ENCODE measurements around the gene OCA2.

OCA2 gene

DNA sequence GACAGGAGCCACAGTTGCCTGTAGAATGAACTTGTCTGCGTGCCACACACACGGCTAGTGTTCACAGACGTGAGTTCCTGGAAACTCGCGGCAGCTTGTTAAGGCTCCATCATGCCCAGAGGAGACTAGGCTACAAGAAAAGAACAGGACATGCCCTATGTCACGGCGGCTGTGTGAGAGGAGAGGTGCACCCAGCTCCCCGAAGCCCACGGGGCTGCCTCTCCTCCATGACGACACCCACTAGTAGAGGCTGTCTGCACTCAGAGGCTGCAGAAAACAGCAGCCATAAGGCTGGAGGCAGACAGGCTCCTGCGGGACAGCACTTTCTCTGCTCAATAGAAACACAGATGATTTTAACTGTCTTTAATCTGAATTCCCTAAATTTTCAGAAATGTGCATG, 19.0 kb upstream of the OCA2 start:
- DNase-seq (ENCODE audit: low read depth) = no peak
- TF ChIP-seq, protein P1, sequence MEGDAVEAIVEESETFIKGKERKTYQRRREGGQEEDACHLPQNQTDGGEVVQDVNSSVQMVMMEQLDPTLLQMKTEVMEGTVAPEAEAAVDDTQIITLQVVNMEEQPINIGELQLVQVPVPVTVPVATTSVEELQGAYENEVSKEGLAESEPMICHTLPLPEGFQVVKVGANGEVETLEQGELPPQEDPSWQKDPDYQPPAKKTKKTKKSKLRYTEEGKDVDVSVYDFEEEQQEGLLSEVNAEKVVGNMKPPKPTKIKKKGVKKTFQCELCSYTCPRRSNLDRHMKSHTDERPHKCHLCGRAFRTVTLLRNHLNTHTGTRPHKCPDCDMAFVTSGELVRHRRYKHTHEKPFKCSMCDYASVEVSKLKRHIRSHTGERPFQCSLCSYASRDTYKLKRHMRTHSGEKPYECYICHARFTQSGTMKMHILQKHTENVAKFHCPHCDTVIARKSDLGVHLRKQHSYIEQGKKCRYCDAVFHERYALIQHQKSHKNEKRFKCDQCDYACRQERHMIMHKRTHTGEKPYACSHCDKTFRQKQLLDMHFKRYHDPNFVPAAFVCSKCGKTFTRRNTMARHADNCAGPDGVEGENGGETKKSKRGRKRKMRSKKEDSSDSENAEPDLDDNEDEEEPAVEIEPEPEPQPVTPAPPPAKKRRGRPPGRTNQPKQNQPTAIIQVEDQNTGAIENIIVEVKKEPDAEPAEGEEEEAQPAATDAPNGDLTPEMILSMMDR (IDR thresholded peaks at IDR 0.05; ENCODE audit: control insufficient read depth, extremely low read depth, insufficient read depth) = no peak
- no peak overlapping the region for H3K4me3 ChIP-seq (ENCODE audit: low read depth, low read length)

DNA sequence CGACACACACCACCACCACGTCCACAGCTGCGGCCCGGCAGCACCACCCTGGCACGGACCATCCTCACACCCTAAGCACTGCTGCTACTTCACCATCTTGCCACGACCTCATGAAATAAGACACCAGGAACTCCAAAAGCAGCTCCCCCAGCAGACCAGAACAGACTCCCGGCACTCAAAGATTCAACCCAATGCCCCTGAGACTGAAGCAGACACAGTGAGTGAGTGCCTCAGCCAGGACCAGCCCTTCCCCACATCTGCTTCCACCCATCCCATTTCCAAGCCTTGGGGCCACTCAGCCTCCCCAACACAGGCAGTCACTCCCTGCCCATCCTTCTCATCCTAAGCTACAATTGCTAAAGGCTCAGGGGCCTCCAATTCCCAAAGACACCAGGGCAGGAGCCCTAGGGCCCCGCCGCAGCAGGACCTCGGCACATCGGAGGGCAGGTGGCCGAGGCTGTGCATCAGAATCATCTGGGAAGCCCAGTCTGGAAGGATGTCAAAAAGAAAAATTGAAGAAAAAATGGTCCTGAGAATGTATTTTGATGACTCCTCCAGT, 18.4 kb upstream of the OCA2 start:
- no peak overlapping the region for H3K4me3 ChIP-seq (ENCODE audit: low read depth, low read length)
- no peak for DNase-seq (ENCODE audit: low read depth)
- TF ChIP-seq, protein P1 (IDR thresholded peaks at IDR 0.05; ENCODE audit: control insufficient read depth, extremely low read depth, insufficient read depth) = no peak

DNA sequence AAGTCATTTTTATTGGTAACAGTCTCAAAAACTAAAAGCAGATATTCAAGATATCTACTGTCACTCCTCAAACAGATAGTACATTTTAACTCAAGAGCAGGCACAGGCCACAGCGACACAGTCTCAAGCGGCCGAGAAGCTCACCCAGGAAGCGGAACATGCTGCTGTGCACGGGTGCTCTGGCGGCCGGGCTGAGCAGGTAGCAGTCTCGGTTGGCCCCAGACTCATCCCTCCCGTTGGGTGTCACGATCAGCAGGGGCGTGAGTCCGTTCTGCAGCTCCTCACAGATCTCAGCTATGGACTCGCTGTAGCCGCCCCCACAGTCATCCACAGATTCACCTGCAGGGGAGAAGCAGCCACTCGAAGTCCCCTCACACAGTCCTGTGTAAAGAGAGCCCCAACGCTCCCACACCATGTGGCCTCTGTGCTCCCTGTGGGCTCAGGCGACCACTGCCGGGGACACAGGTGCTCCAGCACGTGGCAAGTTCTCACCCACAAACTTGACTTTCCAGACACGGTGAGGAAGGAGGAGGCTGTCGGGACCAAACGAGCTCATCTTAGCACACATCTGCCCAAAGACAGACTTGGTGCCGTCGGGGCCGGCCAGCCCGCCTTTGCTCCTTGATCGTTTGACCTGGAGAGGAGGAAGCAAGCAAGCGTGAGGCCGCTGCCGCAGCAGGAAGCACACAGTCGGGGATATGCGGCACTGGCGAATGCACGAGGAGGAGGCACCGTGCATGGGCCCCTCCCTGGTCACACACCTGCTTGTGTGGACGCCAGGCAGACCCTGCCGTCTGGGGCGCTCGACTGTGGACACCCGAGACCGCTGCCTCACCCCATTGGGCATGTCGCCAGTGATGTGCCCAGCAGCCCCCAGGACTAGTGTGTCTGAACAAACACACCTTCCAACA, 17.7 kb upstream of the OCA2 start:
- no peak overlapping the region for H3K4me3 ChIP-seq (ENCODE audit: low read depth, low read length)
- TF ChIP-seq, protein P1 (IDR thresholded peaks at IDR 0.05; ENCODE audit: control insufficient read depth, extremely low read depth, insufficient read depth) = no peak
- no peak for DNase-seq (ENCODE audit: low read depth)

GRCh38 chr15:28115871-28116270, 16.8 kb upstream of the OCA2 start:
- no peak overlapping the region for H3K4me3 ChIP-seq (ENCODE audit: low read depth, low read length)
- TF ChIP-seq, protein P1 (IDR thresholded peaks at IDR 0.05; ENCODE audit: control insufficient read depth, extremely low read depth, insufficient read depth) = no peak
- no peak for DNase-seq (ENCODE audit: low read depth)

DNA sequence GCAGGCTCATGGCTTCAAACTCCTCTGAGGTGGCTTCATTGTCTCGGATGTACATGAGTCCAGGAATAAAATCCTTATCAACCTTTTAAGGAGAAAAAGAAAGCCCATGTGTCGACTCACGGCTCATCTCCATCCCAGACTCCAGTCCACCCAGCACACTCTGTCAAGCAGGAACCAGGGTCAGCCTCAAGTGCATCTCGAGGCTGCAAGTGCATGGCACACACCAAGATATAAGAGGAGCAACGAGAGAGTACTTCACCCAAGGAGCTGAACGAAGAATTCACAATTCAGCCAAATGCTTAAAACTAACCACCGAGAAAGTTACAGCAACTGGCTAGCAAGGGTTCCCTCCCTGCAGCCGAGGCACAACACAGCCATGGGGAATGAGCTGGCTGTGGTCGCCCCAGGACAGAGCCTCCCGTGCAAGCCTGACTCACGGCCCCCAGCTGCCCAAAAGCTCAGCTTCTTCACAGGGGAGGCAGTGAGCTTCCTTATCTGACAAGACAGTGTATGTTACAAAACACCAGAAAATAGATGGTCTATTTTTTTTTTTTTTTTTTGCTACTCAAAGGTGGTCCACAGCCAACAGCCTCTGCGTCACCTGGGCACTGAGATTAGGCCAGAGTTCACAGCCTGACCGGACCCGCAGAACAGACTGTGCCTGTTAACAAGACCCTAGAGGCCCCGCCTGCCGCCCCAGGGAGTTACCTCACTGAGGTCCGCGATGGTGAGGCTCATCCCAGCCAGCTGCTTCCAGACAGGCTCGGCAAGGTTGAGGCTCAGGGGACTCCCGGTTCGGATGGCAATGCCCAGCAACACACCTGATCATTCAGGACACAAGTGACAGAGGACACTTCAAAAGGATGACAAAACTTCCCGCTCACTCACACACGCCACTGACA, 15.9 kb upstream of the OCA2 start:
- H3K4me3 ChIP-seq (ENCODE audit: low read depth, low read length) = no peak overlapping the region
- no peak for DNase-seq (ENCODE audit: low read depth)
- TF ChIP-seq, protein P1 (IDR thresholded peaks at IDR 0.05; ENCODE audit: control insufficient read depth, extremely low read depth, insufficient read depth) = no peak

GRCh38 chr15:28114114-28114455, 15.0 kb upstream of the OCA2 start:
- TF ChIP-seq, protein P1 (IDR thresholded peaks at IDR 0.05; ENCODE audit: control insufficient read depth, extremely low read depth, insufficient read depth) = no peak
- no peak for DNase-seq (ENCODE audit: low read depth)
- H3K4me3 ChIP-seq (ENCODE audit: low read depth, low read length) = no peak overlapping the region

All from LNCaP clone FGC (cell line).